ENCODE data around the gene FAM90A26.
"Not testable (repeated sequence)": the region's sequence is repeated elsewhere in the genome, so short reads cannot be mapped to it uniquely, and the experiment has no call there.

FAM90A26 gene

GRCh38 chr4:9158392-9158791 is 11.8 kb upstream of the FAM90A26 start:
- DNase-seq (ENCODE audit: low read depth): not testable (repeated sequence)

GRCh38 chr4:9160046-9160445 is 10.2 kb upstream of the FAM90A26 start:
- DNase-seq (ENCODE audit: low read depth): not testable (repeated sequence)

GRCh38 chr4:9165990-9166389 is 4.2 kb upstream of the FAM90A26 start:
- not testable (repeated sequence) for DNase-seq (ENCODE audit: low read depth)

- DNase-seq (ENCODE audit: low read depth): not testable (repeated sequence)
Measured at GRCh38 chr4:9210357-9210756, 40.1 kb downstream of the FAM90A26 start, which contains the start of gene USP17L10. Gene USP17L10, plus strand, starts transcription at chr4:9210657. Its CDS starts 0 bp downstream, at chr4:9210657.

- not testable (repeated sequence) for DNase-seq (ENCODE audit: low read depth)
Measured at GRCh38 chr4:9214701-9215100, 44.5 kb downstream of the FAM90A26 start.

- not testable (repeated sequence) for DNase-seq (ENCODE audit: low read depth)
Measured at GRCh38 chr4:9215105-9215504, 44.9 kb downstream of the FAM90A26 start, which contains the start of gene USP17L11. Gene USP17L11, plus strand, starts transcription at chr4:9215405. Its CDS starts 0 bp downstream, at chr4:9215405.

GRCh38 chr4:9219852-9220251 is 49.6 kb downstream of the FAM90A26 start, which contains the start of gene USP17L12:
Gene USP17L12, plus strand, starts transcription at chr4:9220152. Its CDS starts 0 bp downstream, at chr4:9220152.
- not testable (repeated sequence) for DNase-seq (ENCODE audit: low read depth)

- not testable (repeated sequence) for DNase-seq (ENCODE audit: low read depth)
Measured at GRCh38 chr4:9224596-9224995, 54.4 kb downstream of the FAM90A26 start, which contains the start of gene USP17L13. Gene USP17L13, plus strand, starts transcription at chr4:9224896. Its CDS starts 0 bp downstream, at chr4:9224896.
